ENCODE measurements around the gene OSBPL3. TPM values are rescaled to one million over a fixed set of nuclear protein-coding genes. Genes with fewer than 3 reads are reported as not detected.

Gene OSBPL3
- total RNA-seq, 1 experiment from 2014 or later, result 16.0 TPM

GRCh38 chr7:24870766-24871165 lies 109.2 kb downstream of the OSBPL3 start (continued):
- TF ChIP-seq, protein P1, sequence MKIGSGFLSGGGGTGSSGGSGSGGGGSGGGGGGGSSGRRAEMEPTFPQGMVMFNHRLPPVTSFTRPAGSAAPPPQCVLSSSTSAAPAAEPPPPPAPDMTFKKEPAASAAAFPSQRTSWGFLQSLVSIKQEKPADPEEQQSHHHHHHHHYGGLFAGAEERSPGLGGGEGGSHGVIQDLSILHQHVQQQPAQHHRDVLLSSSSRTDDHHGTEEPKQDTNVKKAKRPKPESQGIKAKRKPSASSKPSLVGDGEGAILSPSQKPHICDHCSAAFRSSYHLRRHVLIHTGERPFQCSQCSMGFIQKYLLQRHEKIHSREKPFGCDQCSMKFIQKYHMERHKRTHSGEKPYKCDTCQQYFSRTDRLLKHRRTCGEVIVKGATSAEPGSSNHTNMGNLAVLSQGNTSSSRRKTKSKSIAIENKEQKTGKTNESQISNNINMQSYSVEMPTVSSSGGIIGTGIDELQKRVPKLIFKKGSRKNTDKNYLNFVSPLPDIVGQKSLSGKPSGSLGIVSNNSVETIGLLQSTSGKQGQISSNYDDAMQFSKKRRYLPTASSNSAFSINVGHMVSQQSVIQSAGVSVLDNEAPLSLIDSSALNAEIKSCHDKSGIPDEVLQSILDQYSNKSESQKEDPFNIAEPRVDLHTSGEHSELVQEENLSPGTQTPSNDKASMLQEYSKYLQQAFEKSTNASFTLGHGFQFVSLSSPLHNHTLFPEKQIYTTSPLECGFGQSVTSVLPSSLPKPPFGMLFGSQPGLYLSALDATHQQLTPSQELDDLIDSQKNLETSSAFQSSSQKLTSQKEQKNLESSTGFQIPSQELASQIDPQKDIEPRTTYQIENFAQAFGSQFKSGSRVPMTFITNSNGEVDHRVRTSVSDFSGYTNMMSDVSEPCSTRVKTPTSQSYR (CRISPR knock-in tag; IDR thresholded peaks at IDR 0.05), result no peak
- TF ChIP-seq RELA (CRISPR knock-in tag; IDR thresholded peaks at IDR 0.05; ENCODE audit: borderline replicate concordance) (no peak), SMAD3 (CRISPR knock-in tag; IDR thresholded peaks at IDR 0.05; ENCODE audit: borderline replicate concordance) (no peak), NR1H2 (CRISPR knock-in tag; IDR thresholded peaks at IDR 0.05) (no peak)
- TF ChIP-seq, protein P2, sequence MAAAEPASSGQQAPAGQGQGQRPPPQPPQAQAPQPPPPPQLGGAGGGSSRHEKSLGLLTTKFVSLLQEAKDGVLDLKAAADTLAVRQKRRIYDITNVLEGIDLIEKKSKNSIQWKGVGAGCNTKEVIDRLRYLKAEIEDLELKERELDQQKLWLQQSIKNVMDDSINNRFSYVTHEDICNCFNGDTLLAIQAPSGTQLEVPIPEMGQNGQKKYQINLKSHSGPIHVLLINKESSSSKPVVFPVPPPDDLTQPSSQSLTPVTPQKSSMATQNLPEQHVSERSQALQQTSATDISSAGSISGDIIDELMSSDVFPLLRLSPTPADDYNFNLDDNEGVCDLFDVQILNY (CRISPR knock-in tag; IDR thresholded peaks at IDR 0.05), result no peak

DNA sequence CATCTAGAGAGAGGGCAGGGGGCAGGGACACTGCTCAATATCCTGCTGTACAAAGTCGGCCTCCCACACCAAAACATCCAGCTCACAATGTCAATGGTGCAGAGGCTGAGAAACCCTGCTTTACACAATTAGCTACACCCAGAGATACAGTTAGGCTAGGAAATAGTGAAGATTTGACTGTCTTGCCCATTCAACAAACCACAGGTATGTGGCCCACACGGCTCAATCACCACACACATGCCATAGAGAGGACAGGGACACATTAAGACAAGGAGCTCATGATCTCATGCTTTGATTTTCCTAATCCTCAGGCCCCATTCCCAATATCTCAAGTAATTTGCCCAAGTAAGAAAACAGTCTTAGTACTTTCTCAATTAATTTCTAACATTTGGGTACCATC lies 110.4 kb downstream of the OSBPL3 start:
- Mint-ChIP-seq H3K9me3 (peaks cover 4% of the 10 kb centered on the region; the same call in 1 of the 2 replicates), H3K36me3 (peaks cover 11% of the 10 kb centered on the region), H3K4me1 (peaks cover 26% of the 10 kb centered on the region), H3K27ac (no peak overlapping the region), H3K4me3 (no peak overlapping the region), H3K27me3 (ENCODE audit: low read depth) (no peaks in the 10 kb centered on the region)
- CTCF ChIA-PET, result interaction anchor here (1.0 kb wide), 1 partner anchor 11 kb away, joined by 3 read pairs; no protein-coding TSS in a partner anchor
- POLR2A ChIA-PET, result no interaction called here
- TF ChIP-seq, protein P3, sequence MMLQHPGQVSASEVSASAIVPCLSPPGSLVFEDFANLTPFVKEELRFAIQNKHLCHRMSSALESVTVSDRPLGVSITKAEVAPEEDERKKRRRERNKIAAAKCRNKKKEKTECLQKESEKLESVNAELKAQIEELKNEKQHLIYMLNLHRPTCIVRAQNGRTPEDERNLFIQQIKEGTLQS (CRISPR knock-in tag; conservative IDR thresholded peaks at IDR 0.05), result no peak
- TF ChIP-seq, protein P4, sequence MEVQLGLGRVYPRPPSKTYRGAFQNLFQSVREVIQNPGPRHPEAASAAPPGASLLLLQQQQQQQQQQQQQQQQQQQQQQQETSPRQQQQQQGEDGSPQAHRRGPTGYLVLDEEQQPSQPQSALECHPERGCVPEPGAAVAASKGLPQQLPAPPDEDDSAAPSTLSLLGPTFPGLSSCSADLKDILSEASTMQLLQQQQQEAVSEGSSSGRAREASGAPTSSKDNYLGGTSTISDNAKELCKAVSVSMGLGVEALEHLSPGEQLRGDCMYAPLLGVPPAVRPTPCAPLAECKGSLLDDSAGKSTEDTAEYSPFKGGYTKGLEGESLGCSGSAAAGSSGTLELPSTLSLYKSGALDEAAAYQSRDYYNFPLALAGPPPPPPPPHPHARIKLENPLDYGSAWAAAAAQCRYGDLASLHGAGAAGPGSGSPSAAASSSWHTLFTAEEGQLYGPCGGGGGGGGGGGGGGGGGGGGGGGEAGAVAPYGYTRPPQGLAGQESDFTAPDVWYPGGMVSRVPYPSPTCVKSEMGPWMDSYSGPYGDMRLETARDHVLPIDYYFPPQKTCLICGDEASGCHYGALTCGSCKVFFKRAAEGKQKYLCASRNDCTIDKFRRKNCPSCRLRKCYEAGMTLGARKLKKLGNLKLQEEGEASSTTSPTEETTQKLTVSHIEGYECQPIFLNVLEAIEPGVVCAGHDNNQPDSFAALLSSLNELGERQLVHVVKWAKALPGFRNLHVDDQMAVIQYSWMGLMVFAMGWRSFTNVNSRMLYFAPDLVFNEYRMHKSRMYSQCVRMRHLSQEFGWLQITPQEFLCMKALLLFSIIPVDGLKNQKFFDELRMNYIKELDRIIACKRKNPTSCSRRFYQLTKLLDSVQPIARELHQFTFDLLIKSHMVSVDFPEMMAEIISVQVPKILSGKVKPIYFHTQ (CRISPR knock-in tag; IDR thresholded peaks at IDR 0.05), result no peak
- TF ChIP-seq ZNF121 (CRISPR knock-in tag; IDR thresholded peaks at IDR 0.05) (no peak), PREB (CRISPR knock-in tag; IDR thresholded peaks at IDR 0.05; ENCODE audit: borderline replicate concordance) (no peak), MYBL2 (CRISPR knock-in tag; IDR thresholded peaks at IDR 0.05) (no peak), IRF2 (CRISPR knock-in tag; IDR thresholded peaks at IDR 0.05; ENCODE audit: borderline replicate concordance, low read depth) (no peak), PRRX2 (CRISPR knock-in tag; IDR thresholded peaks at IDR 0.05) (no peak), ZNF232 (CRISPR knock-in tag; IDR thresholded peaks at IDR 0.05) (no peak), ATF1 (CRISPR knock-in tag; IDR thresholded peaks at IDR 0.05) (no peak), ZNF317 (CRISPR knock-in tag; IDR thresholded peaks at IDR 0.05; ENCODE audit: borderline replicate concordance, low read depth) (no peak), HMGA2 (CRISPR knock-in tag; IDR thresholded peaks at IDR 0.05) (no peak), IRF1 (CRISPR knock-in tag; IDR thresholded peaks at IDR 0.05) (no peak), JAZF1 (CRISPR knock-in tag; IDR thresholded peaks at IDR 0.05) (no peak), GABPB1 (CRISPR knock-in tag; IDR thresholded peaks at IDR 0.05) (no peak), FOXP4 (CRISPR knock-in tag; IDR thresholded peaks at IDR 0.05) (no peak), TP53 (CRISPR knock-in tag; IDR thresholded peaks at IDR 0.05) (no peak)
- TF ChIP-seq, protein P5, sequence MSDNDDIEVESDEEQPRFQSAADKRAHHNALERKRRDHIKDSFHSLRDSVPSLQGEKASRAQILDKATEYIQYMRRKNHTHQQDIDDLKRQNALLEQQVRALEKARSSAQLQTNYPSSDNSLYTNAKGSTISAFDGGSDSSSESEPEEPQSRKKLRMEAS (CRISPR knock-in tag; IDR thresholded peaks at IDR 0.05), result no peak
- ATAC-seq, result no peak
- DNase-seq (ENCODE audit: low spot score), result no peak
